UCSD-AML1 (cell line): ENCODE results near the gene C14orf180.

ENCODE experiments used
- DNase-seq: peaks from one replicate; lab custom pipeline; 2025; ENCODE audit not compliant: unreplicated experiment; lab: John Stamatoyannopoulos, UW

C14orf180 gene

DNA sequence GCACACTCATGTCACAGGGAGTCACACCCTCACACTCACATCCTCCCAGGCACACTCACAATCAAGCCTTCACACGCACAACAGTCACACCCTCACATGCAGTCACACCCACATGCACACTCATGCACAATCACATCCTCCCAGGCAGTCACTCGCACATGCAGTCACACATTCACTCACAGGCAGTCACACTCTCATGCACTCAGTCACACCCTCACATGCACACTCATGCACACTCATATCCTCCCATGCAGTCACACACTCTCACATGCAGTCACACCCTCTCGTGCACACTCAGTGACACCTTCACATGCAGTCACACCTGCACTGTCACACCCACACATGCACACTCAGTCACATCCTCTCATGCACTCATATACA is 12.7 kb downstream of the C14orf180 start:
- no peak for DNase-seq

DNA sequence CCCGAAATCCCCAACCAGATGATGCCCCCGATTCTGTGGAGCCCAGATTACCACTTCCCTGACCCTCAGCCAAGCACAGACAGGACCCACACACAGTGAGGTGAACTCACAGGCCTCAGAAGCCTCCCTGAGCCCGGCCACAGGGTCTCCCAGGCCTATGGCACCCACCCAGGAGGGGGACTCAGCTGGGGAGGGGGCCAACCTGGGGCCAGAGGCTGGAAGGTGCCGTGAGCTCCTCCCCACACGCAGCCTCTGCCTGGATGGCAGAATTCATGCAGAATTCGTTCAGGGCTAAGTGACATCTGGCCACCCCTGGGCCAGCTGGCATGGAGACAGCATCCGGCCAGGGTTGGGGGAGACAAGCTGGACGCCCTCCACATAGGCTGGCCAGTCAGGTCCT is 13.2 kb downstream of the C14orf180 start:
- DNase-seq: no peak

DNA sequence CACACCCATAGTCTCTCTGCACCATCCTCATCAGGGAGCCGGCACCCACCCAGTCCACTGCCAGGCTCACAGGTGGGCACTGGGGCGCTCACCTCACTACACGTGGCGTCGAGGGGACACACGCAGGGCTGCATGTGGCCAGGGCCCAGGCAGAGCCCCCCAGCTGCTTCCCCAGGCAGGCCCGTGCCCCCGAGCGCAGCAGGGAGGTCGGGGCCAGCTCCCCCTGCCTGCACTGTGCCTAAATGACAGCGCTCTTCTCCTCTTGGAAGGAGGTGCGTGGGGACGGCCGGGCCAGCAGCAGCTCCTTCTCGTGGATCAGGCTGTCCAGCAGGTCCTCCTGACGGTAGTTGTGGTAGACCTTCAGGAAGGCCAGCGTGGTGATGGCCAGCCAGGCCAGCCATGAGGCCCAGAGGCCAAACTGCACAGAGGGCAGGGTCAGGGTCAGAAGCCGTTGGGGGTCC is 13.7 kb downstream of the C14orf180 start:
- DNase-seq: no peak

DNA sequence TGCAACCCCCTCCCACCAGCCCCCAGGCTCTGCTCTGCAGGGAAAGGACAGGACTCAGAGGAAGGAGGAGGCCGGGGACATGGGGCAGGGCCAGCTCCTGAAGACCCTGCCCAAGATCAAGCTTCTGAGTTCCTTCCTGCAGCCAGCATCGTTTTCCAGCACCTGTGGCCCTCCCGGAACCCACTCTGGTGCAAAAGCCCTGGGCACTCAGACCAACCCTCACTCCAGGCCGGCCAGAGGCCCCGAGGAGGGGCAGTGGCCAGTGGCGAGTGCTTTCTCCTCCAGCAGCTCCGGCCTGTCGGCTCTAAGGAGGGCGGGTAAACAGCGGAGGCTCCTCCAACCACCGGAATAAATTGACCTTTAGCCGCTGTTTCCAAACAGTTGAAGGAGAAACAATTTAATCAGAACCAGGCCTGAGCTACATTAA is 14.2 kb downstream of the C14orf180 start:
- DNase-seq: no peak

DNA sequence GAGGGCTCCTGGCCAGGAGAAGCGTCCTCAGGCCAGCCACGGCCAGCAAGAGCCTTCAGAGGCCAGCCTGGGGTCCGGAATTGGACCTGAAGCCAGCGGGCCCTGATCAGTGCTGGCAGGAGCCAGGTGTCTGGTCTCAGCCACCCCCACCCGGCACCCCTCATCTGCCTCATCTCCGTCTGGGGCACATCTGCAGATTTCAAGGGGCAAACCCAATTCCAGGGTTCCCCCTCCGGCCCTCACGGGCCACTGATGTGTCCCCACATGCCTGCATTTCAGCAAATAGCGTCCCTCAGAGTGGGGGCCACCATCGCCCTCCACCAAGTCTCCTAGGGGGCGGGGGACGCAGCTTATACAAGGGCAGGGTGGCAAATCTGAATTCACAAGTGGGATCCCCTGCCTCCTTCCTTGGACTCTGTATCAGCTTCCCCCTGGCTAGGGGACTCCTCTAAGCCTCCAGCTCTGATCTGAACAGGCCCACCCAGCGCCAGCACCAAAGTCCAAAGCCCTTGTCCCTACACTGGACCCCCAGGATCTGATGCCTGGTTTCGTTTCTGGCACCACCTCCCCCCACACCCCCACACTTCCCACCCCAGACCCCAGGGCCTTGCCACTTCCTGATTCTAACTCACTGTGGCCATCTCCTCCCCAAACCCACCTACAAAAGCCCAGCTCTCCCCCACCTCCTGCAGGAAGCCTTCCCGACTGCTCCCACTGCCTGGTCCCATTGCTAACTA is 14.9 kb downstream of the C14orf180 start:
- DNase-seq: no peak

DNA sequence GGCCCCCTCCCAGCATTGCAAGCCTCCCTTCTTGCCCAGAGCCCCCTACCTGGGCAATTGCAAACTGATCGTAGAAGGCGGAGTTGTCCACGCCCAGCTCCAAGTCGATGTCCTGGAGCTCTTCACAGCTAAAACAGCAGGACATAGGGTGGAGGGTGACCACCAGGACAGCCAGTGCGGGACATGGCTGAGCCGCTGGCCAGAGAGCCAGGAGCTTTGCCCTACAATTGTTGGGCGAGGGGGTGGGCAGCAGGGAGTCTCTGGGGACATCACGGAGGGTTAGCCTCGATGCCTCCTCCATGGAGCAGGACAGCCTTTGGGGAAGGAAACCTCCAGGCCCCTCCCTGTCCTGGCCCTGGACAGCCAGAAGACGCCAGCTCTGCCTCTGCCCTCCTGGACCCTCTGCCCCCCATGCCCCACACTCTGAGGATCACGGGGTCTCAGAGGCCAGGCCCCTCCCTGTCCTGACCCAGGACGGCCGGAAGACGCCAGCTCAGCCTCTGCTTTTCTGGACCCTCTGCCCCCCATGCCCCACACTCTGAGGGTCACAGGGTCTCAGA is 15.6 kb downstream of the C14orf180 start:
- DNase-seq: no peak

DNA sequence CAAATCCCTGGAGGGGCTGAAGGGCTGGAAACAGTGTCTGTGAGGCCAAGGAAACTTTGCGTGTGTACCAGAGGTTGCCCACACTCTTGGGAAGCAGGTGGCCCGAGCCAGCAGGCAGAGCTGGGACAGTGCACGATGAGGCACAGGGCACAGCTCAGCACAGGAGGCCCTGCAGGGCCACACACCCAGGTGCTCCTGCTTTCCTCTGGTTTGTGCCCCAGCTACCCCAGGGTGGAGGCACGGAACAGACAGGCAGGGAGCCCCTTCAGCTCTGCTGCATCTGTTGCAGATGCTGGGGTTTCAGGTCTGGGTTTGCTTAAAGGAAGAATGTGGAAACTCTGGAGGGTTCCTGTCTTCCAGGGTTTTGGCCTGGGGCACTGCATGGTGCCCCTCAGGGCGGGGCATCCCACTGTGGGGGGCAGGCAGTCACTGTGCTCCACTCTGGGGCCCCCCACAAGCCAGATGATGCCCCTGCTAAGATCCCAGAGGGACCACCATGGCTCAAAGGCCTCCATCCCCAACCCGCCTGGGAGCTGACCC is 16.4 kb downstream of the C14orf180 start:
- DNase-seq: no peak

DNA sequence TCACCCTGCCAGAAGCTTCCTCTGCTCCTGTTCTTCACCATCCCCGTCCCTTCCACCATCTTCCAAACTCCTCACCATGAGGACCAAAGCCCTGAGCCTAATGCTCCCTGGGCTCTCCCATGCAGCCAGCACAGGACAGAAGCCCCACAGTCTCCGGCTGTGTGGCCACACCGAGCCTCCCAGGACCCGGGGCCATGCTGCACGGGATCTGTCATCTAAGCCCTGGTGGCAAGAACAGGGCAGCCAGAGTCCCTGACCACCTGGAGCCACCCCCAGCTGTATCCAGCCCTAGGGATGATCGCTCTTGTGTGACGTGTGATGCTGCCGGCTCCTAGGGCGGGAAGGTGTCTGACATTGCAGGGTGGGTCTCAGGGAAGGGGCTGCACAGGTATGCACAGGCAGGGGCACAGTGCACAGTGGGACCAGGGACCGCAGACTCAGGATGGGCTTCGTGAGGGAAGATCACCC is 16.9 kb downstream of the C14orf180 start:
- DNase-seq: no peak

DNA sequence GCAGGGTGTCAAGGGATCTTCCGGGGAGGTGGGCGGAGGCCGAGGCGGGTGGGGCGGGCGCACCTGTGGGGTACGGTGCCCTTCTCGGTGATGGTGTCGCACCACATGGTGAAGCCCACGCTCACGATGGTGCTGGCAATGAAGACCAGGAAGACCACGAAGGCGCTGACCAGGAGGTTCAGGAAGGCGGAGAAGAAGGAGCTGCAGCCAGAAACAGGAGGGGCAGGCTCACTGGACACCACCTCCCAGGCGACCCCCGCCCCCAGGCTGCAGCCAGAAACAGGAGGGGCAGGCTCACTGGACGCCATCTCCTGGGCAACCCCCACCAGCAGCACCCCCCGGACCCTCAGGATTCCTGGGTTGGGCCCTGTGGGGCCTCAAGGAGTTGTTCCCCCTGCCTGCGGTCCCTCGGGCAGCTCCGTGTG is 17.4 kb downstream of the C14orf180 start:
- DNase-seq: no peak

DNA sequence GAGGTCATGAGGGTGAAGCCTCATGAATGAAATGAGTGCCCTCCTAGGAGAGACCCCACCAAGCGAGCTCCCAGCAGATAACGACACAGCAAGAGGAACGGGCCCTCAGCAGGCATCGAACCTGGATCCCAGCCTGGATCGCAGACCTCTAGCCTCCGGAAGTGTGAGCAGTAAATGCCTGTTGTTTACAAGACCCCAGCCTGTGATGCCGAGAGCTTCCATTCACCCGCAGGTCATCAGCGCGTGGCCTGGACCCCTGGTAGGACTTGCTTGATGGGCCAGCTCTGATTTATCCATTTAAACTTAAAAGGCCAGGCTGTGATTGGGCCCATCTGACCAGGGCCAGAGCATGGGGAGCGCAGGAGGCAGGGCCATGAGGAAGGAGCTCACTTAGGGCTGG is 18.0 kb downstream of the C14orf180 start:
- DNase-seq: no peak

DNA sequence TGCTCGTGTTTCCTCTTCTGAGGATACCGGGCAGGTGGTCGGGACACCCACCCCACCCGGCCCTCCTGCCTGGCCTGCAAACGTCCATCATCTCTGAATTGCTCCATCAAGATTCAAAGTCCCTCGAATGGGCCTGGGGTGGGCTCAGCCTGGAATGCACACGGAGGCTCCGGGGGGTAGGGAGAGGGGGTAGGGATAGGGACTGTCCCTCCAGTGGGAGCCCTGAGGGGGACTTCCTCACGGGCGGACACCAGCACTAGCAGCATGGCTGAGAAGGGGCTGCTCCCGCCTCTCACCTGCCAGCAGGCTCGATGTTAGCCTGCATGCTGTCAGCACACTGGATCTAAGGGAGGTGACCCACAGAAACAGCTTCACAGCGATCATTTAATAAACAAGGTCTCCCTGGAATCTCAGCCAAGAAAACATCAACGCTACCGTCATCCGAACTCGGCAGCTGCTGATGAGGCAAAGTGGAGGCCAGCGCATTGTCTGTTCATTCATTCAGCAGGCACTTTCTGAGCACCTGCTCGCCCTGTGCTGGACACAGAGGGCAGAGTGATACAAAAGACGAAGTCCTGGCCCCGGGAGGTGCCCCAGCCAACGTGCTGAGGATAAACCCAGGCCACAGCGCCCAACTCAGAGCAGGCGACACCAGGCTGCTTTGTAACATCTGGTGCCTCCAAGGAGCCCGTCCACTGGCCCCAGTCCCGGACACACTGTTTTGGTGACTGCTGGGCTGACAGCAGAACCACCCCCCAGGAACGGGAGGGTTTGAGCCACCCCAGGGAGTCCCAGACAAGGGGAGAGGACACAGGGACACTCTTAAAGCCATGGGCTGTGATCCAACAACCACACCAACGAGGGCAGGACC is 18.7 kb downstream of the C14orf180 start:
- DNase-seq: no peak

DNA sequence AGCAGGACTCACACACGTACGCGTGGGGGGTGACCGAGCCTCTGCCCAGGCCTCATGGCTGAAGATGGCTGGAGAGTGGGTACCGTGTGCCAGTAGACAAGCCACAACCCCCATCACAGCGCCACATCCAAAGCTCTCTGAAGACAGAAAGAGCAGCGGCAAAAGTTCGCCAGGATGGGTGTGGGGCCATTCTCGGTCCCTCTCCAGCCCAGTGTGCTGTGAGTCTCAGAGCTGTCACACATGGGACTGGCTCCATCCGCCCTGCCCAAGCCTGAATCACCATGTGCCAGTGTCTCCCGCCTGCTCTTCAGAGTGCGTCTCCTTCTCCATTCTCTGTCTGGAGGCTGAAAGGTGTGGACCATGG is 19.3 kb downstream of the C14orf180 start:
- DNase-seq: no peak

DNA sequence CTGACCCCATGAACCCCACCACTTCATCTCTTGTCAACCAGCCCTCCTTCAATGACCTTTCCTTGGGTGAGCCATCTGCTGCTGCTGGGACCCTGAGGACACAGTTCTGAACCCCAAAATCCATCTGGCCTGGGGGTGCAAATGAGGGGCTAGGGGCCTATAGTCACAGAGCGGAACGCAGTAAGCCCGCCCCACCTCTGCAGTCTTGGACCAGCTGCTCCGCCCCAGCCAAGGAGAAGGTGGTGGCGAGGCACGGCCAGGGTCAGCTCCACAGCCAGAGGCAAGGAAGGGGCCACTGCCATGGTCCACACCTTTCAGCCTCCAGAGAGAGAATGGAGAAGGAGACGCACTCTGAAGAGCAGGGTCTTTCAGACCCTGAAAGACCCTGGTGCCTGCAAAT is 19.9 kb downstream of the C14orf180 start:
- no peak for DNase-seq

DNA sequence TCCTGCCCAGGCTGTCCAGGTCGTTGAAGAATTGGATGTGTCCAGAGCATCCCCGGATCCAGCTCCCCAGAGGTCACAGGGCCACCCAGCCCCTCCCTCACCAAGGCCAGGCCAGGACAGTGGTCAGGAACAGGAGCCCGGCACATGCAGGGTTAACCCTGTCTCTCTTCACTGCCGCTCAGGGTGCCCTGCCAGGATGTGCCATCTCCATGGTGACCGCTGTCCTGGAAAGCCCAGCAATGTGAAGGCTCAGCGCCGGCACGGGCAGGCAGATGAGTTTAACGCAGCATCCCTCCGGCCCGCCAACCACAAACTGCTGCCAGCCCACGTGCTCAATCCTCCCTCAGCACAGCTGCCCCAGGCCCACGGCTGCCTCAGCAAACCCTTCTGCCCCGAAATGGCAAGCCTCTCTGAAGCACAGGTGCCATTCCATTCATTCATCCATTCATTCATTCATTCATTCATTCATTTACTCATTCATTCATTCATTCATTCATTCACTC is 20.6 kb downstream of the C14orf180 start:
- DNase-seq: no peak

DNA sequence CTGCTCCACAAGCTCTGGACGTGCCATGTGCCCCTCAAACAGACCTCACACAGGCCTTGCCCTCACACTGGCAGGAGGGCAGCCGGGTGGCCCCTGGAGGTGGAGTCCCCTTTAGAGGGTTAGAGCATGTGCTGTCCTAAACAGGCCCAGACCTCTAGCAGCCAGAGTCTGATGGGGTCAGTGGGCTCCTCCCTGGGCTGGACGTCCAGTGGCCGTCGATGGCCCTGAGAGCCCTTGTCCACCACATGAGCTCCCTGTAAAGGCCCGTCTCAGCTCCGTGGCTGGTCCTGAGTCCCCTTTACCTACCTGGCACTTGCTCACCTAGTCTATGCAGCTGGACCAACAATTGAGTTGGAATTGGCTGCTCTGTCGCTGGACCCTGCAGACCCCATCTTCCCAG is 21.2 kb downstream of the C14orf180 start:
- DNase-seq: no peak

DNA sequence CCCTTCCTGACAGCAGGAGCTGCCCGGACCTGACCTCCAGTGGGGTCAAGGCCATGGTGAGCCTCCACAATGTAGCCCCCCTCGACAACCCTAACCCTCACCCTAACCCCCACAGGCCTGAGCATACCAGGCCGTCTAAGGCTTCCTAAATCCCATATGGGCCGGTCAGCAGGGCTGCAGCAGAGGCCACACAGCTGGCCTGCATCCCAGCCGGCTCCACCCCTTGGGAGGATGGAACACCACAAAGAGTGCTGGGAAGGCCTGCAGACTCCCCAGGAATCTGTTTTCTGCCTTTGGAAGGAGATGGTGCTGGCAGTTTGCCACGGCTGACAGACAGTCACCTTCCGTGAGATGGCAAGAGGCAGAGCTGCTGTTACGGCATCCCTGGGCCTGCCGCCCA is 22.2 kb downstream of the C14orf180 start:
- DNase-seq: no peak

DNA sequence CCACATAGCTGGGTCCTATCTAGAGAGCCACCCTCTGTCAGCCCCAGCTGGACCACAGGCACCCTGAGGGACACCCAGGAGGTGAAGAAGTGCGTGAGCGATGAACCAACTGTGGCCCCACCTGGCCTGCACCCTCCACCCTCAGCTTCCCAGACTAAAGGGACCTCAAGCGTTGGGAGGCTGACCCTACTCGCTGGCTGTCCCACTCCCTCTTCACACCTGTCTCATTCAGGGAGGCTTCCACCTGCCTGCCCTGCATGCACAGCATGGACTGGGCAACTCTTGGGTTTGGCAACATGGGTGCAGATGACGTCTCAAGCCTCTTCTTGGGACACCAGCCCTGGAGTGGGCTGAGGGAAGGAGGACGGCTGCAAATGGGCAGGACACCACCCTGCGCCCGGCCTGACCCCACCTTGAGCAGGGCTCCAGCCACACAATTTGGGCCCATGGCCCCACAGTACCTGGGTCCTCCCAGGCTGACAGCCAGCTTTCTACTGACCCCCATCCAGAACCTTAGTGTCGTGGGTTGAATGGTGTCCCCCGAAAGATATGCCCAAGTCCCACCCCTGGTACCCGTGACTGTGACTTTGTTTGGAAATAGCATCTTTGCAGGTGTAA is 22.9 kb downstream of the C14orf180 start:
- DNase-seq: no peak

DNA sequence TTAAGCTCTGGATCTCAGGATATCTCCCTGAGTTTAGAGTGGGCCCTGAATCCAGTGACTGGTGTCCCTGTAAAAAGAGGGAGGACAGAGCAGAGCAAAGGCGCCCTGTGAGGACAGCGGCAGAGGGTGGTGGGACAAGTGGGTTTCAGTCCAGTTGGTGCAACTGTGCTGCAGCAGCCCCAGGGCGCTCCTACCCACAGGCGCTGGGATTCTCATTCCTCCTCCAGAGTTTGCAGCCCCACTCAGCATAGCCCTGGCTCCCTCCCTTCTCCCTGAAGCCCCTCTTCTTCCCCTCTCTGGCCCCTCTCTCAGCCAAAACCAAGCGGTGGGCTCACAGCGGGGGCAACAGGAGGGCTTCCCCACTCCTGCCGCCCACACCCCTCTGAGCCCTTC is 23.4 kb downstream of the C14orf180 start:
- DNase-seq: no peak

DNA sequence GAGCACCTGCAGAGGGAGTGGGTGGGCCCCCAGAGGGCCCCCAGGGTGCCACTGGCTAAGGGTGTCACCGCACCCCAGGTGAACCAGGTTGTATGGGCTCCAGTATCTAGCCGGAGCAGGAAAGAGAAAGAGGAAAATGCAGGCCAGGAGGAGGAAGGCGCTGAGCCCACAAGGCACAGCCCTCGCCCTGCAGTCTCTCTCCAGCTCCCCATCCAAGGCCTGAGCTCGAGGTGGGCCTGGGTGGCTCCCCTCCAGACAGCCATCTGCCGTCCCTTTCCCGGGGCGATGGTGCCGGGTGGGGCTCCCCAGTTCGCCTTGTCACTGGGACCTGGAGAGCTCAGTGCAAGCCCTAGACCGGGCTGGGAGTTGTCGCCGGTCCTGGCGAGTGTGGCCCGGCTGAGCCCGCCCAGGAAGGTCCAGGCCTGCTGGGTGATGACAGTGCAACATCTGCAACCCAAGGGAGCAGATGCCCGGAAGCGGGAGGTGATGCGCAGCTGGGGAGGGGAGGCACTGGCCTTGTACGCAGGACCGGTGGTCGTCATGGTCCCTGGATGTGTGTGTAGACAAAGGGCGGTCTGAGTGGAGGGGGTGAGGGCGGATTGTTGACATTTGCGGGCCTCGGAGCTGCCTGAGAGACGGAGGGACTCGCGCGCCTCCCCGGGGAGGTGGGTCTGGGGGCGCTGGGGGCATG is 24.3 kb downstream of the C14orf180 start:
- no peak for DNase-seq
